Prostate gland (tissue), 2 donors: ENCODE results near the gene DMD.

ENCODE experiments used
- CTCF ChIP-seq, 4 experiments: fragments of 200-600 bp in 2 of 4; fragments of 450-650 bp in 2 of 4; sonication (generic) in 2 of 4; IDR thresholded peaks; 1 replicate in 3 of 4; 2 replicates in 1 of 4; pipeline ENCODE4 v1.5.1; 2016 to 2019; ENCODE audit warnings: antibody characterized with exemption in 4 of 4, mild to moderate bottlenecking in 2 of 4, moderate library complexity in 2 of 4
- POLR2A ChIP-seq: fragments of 450-650 bp; IDR thresholded peaks from one replicate; pipeline ENCODE4 v1.6.1; 2016; ENCODE audit warnings: antibody characterized with exemption, mild to moderate bottlenecking
- POLR2AphosphoS5 ChIP-seq: sonication (generic); formaldehyde crosslinking; IDR thresholded peaks from one replicate; pipeline ENCODE4 v1.6.1; 2017; ENCODE audit warnings: antibody characterized with exemption

- TF ChIP-seq POLR2AphosphoS5: no peak
- TF ChIP-seq CTCF (IDR thresholded peaks at IDR 0.05): no peak
- TF ChIP-seq POLR2A: no peak
These were observed 1602.2 kb downstream of the DMD start for GRCh38 chrX:31609130-31609529.
